ENCODE data around the gene GPR33. TPM values are rescaled to one million over a fixed set of nuclear protein-coding genes. Genes with fewer than 3 reads are reported as not detected.

Gene GPR33
- total RNA-seq, 1 experiment from 2014 or later: not detected

DNA sequence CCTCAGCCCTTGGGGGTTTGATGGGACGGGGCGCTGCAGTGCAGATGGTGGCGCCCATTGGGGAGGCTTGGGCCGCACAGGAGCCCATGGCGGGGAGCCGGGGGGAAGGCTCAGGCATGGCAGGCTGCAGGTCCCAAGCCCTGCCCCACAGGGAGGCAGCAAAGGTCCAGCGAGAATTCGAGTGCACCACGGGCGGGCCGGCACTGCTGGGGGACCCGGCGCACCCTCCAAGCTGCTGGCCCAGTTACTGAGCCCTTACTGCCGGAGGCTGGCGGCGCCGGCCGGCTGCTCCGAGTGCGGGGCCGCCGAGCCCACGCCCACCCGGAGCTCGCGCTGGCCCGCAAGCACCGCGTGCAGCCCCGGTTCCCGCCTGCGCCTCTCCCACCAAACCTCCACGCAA is 39.2 kb upstream of the GPR33 start:
- H3K14ac ChIP-seq (ENCODE audit: insufficient read depth, low read length): no peak overlapping the region
- Mint-ChIP-seq H3K27ac (no peak overlapping the region), H3K27me3 (ENCODE audit: low read depth) (no peaks in the 10 kb centered on the region), H3K36me3 (ENCODE audit: insufficient read depth in 1 of 3, low read depth in 3 of 3) (no peaks in the 10 kb centered on the region; a peak in 1 of 7 replicates), H3K9me3 (no peaks in the 10 kb centered on the region), H3K4me1 (0 out of 4 replicates have a peak, but pooled peaks cover 0 to 4% of the 10 kb centered on the region in 2 experiments), H3K4me3 (no peak overlapping the region)
- H3K4me1 ChIP-seq (ENCODE audit: insufficient read depth, low read length): no peaks in the 10 kb centered on the region
- H3K9ac ChIP-seq (ENCODE audit: extremely low read depth, insufficient read length, low read length): no peak overlapping the region
- H4K91ac ChIP-seq (ENCODE audit: insufficient read length, low read depth, low read length): no peak overlapping the region
- no peak overlapping the region for H2AK5ac ChIP-seq (ENCODE audit: insufficient read length, low read length)
- H2BK5ac ChIP-seq (ENCODE audit: insufficient read length, low read length): no peak overlapping the region
- H4K20me1 ChIP-seq (ENCODE audit: control insufficient read depth, insufficient read depth, insufficient read length): no peaks in the 10 kb centered on the region
- H4K5ac ChIP-seq (ENCODE audit: insufficient read length, low read depth, low read length): no peak overlapping the region
- H3K23ac ChIP-seq (ENCODE audit: insufficient read length, low read depth, low read length): no peak overlapping the region
- H3K4ac ChIP-seq (ENCODE audit: low read depth, low read length): no peak overlapping the region
- no peaks in the 10 kb centered on the region for H3K79me1 ChIP-seq (ENCODE audit: insufficient read depth, low read depth, low read length, poor library complexity, severe bottlenecking)
- H4K8ac ChIP-seq (replicated peaks; ENCODE audit: insufficient read length, low read depth, low read length): no peak overlapping the region
- H3K4me2 ChIP-seq (ENCODE audit: insufficient read depth, insufficient read length, low read length): no peak overlapping the region
- H2BK120ac ChIP-seq (ENCODE audit: low read depth, low read length, poor library complexity, severe bottlenecking): no peak overlapping the region
- no peak overlapping the region for H3K27ac ChIP-seq (ENCODE audit: insufficient read length, low read depth, low read length)
- no CpG with 5 or more reads among the region's 33 CpGs for WGBS (ENCODE audit: extremely low coverage, insufficient read length, low lambda C conversion rate)
- H2BK20ac ChIP-seq (ENCODE audit: low read depth, low read length, poor library complexity, severe bottlenecking): no peak overlapping the region
- H2BK15ac ChIP-seq (ENCODE audit: low read depth, low read length): no peak overlapping the region
- no peaks in the 10 kb centered on the region for H3K9me3 ChIP-seq (ENCODE audit: control insufficient read depth, low read depth, low read length)
- no peak overlapping the region for H3K18ac ChIP-seq (ENCODE audit: insufficient read length, low read depth, low read length)
- H2BK12ac ChIP-seq (ENCODE audit: insufficient read length, low read depth, low read length): no peak overlapping the region
- TF ChIP-seq, protein P1, sequence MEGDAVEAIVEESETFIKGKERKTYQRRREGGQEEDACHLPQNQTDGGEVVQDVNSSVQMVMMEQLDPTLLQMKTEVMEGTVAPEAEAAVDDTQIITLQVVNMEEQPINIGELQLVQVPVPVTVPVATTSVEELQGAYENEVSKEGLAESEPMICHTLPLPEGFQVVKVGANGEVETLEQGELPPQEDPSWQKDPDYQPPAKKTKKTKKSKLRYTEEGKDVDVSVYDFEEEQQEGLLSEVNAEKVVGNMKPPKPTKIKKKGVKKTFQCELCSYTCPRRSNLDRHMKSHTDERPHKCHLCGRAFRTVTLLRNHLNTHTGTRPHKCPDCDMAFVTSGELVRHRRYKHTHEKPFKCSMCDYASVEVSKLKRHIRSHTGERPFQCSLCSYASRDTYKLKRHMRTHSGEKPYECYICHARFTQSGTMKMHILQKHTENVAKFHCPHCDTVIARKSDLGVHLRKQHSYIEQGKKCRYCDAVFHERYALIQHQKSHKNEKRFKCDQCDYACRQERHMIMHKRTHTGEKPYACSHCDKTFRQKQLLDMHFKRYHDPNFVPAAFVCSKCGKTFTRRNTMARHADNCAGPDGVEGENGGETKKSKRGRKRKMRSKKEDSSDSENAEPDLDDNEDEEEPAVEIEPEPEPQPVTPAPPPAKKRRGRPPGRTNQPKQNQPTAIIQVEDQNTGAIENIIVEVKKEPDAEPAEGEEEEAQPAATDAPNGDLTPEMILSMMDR (conservative IDR thresholded peaks at IDR 0.05): no peak
- no peaks in the 10 kb centered on the region for H3K27me3 ChIP-seq (ENCODE audit: insufficient read depth, low read length)
- no peaks in the 10 kb centered on the region for H3K23me2 ChIP-seq (ENCODE audit: insufficient read length, low read depth, low read length, poor library complexity, severe bottlenecking)
- H3K79me2 ChIP-seq (ENCODE audit: insufficient read depth, low read length): no peaks in the 10 kb centered on the region
- peak; percentile 32 for DNase-seq
- no peak overlapping the region for H3K56ac ChIP-seq (ENCODE audit: insufficient read length, low read depth, low read length)
- no peak overlapping the region for H3T11ph ChIP-seq (ENCODE audit: low read length)
- no peak overlapping the region for H2AFZ ChIP-seq (ENCODE audit: low read length)
